Colon (tissue), 2 donors: Measurements from ENCODE around the gene CSNK2A1.

Experiments
- FAIRE-seq: peaks from 2 replicates; lab custom pipeline; 2012; peaks lifted over from hg19 to GRCh38; lab: Jason Lieb, UNC
- donor health status: control.
- donor health status: control.

The CSNK2A1 gene

DNA sequence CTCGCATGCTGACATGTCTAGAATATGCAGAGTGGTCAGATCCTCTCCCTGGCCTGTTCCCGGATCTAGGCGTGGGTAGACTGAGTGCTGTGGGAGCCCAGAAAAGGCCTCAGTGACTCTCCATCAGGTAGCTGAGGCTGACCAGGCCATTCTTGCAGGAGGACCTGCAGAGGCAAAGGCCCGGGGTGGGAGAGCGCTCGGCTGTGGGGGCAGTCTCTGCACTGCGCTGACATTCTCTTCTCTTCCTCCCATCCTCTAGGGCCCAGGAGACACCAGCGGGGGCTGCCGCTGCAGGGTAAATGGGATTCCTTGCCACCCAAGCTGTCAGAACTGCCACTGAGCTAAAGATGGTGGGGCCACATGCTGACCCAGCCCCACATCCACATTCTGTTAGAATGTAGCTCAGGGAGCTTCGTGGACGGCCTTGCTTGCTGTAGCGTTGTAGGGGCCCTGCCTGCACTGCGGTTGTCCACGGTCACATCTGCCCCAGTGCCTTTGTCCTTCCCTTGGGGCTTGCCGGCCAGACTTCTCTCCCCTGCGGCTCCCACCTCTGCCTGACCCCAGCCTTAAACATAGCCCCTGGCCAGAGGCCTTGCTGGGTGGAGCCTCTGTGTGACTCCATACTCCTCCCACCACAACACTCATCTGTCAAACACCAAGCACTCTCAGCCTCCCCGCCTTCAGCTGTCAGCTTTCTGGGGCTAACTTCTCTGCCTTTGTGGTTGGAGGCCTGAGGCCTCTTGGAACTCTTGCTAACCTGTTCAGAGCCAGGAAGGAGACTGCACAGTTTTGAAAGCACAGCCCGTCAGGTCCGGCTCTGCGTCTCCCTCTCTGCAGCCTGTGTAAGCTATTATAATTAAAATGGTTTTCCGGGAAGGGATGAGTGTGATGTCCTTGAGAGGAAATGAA is 113.2 kb downstream of the CSNK2A1 start:
- no peak for FAIRE-seq

DNA sequence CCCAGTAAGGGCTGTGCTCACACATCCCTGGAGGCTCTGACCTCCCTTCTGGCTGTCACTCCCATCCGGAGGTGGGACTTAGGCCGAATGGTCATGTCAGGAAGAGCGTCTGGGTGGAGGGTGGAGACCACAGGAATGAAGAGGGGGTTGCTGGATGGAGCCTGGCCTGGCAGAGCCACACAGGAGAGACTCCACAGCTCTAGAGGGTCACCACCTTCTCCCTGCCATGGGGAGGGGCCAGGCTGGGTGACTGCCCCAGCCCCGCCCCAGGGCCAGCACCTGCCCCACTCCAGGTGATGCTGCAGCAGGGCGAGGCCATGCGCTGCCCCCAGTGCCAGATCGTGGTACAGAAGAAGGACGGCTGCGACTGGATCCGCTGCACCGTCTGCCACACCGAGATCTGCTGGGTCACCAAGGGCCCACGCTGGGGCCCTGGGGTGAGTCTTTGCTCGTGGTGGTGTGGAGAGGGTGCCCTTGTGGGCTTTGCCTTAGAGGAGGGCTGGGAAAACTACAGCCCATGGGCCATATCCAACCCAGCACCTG is 114.9 kb downstream of the CSNK2A1 start:
- FAIRE-seq, result no peak

- FAIRE-seq, result no peak
Observed at GRCh38 chr20:427849-428657, 115.5 kb downstream of the CSNK2A1 start.

- no peak for FAIRE-seq
Observed at GRCh38 chr20:427401-427800, 116.2 kb downstream of the CSNK2A1 start.

DNA sequence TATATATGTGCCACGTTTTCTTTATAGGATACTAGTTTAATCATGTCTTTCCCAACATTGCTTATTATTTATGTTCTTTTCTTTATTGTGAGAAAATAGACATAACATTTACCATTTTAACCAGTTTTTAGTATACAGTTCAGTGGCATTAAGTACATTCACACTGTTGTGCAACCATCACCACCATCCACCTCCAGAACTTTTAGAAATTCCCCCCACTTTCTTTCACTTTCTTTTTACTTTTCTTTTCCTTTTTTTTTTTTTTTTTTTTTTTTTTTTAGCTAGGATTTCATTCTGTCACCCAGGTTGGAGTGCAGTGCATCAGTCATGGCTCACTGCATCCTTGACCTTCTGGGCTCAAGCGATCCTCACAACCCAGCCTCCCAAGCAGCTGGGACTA is 117.0 kb downstream of the CSNK2A1 start:
- FAIRE-seq, result no peak
